Left kidney (tissue), 2 donors: ENCODE measurements around the gene TNK2. TPM values are rescaled to one million over a fixed set of nuclear protein-coding genes. Genes with fewer than 3 reads are reported as not detected.

ENCODE experiments used
- DNase-seq: peaks from one replicate; pipeline ENCODE4 v3.0.0-alpha.2; 2013
- polyA plus RNA-seq: library from polyadenylated mRNA; unstranded; fragments of 120-200 nt; gene quantifications from one replicate; pipeline ENCODE4 v1.2.1, GENCODE V29; 2013; ENCODE audit not compliant: insufficient read length

The TNK2 gene
- polyA plus RNA-seq, 1 donor, result 33.8 TPM

DNA sequence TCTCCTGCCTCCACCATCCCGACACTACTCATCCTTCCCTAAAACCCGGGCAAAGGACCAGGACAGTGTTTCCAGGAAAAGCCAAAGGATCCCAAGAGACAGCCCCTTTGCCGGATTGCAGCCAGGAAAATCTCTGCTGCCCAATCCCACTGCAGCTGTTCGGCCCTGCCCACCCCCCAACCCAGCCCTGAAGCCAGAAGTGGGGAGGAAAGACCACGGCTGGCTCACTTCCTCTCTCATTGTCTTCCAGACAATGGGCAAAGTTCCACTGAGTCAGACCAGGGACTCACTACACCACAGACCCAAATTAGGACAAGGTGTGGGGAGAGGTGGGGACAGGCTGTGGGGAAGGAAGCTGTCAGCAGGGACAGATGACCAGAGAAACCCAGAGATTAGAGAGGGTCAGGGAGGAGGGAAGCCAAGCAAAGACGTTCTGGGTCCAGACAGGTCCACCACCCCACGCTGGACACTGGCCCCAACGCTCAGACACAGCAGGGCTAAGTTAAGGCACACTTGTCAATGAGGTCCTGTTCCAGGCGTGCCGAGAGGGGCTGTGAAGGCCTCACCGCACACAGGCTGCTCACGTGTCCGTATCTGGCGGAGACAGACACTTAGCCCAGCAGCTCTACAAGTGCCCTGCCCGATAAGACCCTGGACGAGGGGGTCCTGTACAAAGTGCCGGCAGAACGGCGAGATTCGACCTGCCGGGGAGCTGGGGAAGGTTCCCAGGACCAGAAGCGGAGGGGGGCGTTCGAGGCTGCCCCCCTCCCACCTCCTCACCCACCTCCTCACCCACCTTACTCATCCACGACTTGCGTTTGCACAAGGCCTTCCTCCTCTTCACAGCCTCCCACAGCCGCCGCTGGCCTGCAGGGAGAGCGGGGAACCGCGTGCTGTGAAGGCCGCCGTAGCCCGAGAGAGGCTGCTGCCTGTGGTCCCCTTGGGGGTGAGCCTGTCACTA is 21.9 kb downstream of the TNK2 start:
- no peak for DNase-seq

DNA sequence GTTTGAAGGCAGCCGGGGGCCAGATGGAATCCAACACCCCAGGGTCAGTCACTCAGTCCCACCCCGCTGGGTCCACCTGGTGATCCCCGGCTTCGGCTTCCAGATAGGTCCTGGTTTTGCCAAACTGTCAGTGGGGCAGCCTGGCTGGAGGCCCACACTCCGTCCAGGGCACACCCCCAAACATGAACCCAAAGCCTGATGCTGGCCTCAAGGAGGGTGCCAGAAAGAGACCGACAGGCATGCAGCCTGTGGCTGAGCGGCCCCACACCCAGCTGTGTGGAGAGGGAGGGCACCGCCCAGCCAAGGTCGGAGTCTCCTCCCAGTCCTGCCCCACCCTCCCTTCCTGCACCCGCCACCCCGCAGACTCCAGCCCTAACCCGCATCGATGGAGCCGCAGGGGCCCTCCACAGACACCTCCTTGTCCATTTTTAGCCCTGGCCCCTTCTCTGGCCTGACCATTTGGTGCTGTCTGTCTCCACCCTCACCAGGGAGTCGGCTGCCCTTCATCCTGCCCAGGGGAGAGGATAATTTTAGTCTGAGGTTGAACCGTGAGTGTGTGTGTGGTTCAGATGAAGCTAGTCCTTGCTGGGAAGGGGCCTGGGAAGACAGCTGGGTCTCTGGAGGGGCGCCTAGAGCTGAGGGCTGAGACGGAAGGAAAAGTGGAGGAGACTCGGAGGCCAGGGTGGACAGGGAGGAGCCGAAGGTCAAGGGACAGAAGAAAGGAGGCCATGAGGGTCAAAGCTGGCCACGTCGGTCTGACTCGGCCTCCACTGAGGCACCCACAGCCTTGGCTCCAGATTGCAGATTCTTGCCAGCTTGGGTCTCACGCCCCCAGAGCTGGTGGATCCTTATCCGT is 23.1 kb downstream of the TNK2 start:
- DNase-seq, result no peak

DNA sequence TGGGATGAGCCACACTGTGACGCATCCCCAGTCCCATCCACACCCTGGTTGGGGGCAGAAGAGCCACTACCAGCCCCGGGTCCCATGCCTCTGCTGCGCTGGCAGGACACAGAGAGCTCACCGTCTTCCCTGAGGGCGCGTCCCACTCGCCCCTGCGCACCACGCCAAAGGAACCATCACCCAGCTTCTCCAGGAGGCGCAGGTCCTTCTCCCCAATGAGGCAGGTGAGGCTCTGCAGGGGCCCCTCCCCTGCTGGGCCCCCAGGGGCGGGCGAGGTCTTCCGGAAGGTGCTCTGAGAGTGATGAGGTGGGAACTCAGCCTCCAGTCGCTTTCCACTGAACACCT is 23.7 kb downstream of the TNK2 start:
- DNase-seq, result no peak

DNA sequence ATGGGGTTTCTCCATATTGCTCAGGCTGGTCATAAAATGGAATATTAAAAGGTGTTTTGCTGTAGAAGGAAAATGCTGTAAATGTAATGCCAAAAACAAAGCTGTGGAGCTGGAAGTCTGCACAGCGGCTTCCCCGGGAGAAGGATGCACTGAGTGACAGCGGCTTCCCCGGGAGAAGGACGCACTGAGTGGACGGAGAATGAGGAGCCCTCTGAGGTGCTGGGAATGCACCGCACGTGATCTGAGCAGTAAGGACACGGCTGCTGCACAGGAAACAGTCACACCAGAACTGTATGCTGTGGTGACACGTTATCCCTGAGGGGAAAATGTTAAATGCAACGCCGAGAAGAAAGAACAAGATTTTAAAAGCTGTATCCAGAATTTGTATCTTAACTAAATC is 24.6 kb downstream of the TNK2 start:
- DNase-seq, result no peak

DNA sequence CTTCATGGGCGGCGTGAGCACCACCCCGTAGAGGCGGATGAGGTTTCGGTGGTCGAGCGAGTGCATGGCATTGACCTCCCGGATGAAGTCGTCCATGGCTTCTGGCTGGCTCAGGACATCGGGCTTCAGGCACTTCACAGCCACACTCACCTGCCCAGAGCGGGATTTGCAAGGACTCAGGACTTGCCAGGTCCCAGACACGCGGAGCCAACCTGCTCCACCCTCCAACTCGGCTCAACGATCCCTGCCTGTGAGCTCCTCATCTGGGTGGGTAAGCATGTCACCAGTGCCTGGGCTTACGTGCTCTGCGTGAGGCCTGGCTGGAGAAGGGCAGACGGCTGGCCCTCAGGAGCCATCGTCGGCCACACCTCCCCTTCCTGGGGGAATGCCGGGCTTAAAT is 25.2 kb downstream of the TNK2 start:
- DNase-seq, result no peak

DNA sequence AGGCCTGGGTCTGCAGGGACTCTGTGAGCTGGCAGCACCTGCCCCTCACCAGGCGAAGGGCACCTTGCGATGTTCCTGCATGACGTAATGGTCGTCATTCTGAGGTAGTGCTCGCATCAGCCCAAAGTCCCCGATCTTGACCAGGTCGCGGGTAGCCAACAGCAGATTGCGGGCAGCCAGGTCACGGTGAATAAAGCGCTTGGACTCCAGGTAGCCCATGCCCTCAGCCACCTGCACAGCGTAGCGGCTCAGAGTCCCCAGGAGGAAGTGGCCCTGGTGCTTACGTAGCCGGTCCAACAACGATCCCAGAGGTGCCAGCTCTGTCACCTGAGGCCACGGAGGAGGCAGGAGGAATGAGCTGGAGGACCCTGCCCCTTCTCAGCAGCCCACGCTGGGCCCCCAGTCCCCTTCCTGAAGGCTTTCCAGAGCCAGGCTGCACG is 26.3 kb downstream of the TNK2 start:
- no peak for DNase-seq

DNA sequence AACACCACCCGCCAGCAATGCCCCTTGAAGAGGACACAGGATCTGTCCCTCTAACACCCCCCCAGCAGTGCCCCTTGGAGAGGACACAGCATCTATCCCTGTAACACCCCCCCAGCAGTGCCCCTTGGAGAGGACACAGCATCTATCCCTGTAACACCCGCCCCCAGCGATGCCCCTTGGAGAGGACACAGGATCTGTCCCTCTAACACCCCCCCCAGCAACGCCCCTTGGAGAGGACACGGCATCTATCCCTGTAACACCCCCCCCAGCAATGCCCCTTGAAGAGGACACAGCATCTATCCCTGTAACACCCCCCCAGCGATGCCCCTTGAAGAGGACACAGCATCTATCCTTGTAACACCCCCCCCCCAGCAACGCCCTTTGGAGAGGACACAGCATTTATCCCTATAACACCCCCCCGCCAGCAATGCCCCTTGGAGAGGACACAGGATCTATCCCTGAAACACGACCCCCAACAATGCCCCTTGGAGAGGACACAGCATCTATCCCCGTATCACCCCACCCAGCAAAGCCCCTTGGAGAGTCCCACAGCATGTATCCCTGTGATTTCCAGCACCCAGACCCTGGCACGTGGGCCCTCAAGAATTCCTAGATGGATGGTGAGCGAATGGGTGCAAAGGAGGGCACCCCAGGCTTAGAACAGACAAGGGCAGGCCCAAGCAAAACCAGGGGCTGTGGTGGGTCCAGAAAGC is 26.9 kb downstream of the TNK2 start:
- DNase-seq, result no peak

DNA sequence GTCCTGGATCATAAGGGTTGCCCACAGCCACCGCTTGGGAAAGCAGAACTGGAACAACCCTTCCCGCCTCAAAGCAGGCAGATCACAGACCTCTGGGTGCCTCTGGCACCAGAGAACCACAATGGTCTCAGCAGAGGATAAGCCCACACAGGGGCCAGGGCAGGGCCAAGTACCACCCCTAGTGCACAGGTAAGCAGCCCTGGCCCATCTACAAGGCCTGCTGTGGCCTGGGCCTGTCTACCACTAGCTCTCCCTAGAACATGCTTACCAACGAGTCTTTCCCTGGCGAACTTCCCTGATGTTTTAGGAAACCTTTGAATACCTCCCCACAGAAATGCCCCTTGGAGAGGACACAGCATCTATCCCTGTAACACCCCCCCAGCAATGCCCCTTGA is 28.3 kb downstream of the TNK2 start:
- DNase-seq, result no peak

DNA sequence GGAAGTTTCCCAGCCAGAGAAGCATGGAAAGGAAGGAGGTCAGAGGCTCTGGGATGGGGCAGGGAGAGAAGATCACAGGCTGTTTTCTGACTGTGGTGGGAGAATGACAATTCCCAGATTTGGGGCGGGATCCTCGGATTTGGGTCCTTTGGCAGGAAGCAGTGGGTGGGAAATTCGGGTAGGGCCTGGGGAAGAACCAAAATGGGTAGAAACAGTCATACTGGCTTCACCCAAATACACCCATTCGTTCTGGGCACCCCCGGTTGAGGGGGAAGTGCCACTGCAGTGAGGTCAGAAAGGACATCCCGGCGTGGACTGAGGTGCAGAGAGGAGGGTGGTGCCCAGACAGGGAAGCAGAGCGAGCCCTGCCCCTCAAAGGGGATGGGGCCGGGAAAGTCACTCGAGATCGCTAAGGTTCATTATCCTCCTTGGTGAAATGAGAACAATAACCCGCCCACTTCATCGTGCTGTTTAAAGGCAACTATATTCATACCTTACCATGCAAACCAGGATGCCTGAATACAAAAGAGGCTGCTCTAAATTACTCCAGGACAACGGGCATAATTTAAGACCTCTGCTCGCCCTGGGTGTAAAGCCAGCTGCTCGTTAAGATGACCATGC is 28.8 kb downstream of the TNK2 start:
- DNase-seq, result no peak

DNA sequence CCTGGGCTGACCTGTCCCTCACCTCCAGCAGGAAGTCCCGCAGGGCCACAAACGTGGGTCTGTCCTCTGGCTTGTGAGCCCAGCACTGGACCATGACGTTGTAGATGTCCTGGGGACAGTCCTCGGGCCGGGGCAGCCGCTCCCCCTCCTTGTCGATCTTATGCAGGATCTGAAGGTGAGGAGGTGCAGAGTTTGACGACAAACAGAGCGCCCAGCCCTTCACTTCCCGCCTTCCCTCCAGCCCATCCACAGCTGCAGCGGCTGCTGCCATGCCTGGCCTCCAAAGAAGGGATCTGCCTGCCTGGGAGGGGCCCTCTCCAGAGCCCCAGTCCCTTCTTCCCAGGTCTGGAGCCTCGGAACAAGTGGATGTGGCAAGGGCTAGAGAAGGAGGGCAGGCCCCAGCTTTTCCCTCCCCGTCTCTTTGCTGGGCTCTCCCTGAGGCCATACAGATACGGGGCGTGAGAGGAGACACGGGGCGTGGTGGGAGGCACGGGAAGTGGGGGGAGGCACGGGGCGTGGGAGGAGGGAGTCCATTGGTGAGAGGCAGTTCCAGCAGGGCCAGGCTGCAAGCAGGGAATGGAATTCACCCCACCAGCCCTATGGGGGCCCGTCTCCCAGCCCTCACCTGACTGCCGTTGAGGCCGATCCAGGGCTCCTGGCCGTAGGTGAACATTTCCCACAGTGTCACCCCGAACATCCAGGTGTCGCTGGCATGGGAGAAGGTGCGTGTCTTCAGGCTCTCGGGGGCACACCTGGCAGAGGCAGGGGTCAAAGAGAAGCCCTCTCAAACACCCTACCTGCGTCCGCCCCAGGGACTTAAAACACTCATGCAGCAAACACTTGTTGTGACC is 29.7 kb downstream of the TNK2 start:
- DNase-seq, result no peak

DNA sequence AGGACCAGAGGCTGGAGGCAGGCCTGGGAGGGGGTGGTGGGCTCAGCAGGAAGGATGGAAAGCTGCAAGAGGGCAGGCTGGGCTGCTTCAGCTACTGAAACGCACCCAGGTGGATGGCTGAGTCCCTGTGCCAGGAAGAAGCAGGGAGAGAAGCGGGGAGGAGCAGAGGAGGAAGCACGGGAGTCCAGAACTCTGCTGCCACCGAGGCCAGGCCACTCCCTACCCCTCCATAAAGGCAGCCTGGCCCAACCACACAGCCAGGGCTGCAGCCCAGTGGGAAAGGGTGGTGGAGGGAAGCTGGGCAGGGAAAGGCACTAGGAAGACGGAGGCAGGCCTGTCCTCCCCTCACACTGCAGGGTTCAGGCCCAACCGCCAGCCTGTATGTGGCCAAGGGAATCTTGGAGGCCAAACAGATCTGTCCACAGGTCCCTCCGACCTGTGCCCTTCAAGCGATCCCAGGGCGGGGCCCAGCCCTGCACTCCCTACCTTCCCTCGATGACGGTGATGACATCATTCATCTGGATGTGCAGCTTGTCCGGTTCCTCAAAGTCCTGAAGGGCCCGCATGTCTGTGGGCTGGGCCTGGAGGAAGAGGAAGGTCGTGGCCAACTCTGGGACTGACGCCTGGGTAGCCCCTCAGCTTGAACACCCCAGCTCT is 30.5 kb downstream of the TNK2 start:
- no peak for DNase-seq

DNA sequence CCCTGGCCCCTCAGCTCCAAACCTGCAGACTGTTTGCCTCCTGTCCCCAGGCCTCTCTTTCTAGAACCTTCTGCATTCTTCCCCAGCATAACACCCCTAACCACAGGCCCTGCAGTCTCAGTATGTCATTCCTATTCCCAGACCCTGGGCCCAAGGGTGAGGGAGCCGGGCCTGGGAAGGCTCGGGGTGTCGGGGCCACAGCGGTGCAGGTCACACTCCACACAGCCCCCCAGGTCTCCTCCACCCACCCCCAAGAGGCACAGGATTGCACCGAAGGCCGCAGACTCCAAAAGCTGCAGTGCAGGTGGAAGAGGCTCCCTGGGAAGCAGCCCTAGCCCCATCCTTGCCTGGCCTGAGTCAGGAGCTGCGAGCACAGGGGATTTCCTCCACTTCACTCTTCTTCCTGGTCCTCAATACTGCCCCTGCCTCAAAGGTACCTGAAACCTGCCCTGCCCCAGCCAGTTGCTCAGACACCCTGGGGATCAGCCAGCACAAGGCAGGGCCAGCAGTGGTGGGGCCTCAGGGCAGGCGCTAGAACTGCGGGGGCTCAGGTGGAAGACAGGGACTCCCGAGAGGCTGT is 31.1 kb downstream of the TNK2 start:
- no peak for DNase-seq

DNA sequence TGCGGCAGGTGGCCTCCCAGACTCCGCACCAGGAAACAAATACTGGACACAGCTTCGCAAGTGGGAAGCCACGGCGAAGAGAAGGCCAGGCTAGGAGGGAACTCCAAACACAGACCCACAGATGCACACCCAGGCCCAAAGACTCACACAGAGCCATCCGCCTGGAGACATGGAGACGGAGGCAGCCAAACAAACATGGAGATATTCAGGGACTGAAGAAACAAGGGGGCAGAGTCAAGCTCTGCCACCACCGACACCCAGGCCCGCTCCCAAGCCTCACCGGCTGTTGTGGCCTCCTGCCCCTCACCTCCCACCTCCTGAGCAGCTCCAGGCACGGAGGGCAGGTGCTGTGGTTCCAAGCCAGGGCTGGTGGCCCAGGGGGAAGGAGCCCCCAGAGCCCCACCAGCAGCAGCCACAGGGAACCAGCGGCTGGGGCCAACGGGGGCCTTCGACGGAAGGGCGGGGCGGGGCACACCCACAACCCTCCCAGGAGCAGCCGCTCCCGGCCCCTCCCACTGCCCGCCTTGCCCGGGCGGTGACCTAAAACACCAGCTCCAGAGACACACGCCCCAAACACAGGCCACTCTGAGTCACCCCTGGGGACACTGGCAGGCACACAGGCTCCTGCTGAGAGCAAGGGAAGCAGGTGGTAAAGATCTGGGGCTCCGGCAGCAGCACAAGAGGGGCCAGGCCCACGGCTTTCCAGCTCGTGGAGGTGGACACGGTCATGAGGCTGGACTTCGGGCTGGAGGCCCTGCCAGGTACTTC is 31.9 kb downstream of the TNK2 start:
- DNase-seq, result no peak

DNA sequence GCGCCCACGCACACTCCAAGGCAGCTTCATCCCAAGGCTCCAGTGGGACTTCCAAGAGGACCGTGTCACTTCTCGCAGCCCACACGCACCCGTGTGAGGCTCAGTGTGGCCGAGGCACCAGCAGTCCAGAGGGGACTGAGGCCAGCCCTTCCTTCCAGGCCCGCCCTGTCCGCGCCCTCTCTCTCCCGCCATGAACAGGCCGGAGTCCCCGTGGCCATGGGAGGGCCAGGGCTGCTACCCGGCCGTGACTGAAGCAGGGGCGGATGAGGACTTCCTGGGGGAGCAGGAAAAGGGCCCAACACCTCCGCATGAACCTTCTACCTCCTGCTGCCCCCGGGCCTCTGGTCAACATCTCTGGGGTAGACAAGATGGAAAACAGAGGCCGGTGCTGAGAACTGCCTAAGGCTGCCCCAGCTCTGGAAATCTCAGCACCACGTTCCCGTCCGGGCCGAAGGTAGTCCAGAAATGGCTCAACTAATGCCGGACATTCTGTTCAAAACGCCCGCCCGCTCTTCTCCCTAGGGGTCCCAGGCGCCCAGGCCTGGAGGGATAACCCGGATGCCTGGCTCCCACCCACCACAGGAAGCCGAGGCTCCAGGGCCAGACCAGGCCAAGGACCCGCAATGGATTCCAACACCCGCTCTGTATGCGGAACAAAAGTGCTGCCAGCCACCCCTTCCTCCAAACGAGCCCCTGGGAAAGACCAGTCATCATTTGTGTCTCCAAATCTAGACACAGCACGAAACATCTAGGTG is 32.7 kb downstream of the TNK2 start:
- no peak for DNase-seq

DNA sequence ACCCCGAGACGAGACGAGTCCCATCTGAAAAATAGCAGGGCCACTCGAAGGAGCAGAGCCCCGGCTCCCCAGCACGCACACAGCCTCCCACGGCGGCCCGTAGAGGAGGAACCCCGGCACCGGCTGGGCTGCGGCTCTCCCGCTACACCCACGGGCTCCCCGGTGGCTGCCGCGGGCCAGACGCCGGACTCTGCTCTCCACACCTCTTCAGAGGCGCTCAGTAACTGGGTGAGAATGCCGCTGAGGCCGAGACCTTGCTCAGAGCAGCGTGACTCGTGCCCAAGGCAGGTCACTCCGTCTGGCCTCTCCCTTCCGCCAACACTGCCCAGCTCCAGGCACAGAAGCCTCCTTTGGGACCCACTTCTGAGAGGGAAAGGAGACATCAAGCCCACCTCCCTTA is 34.4 kb downstream of the TNK2 start:
- DNase-seq, result no peak

DNA sequence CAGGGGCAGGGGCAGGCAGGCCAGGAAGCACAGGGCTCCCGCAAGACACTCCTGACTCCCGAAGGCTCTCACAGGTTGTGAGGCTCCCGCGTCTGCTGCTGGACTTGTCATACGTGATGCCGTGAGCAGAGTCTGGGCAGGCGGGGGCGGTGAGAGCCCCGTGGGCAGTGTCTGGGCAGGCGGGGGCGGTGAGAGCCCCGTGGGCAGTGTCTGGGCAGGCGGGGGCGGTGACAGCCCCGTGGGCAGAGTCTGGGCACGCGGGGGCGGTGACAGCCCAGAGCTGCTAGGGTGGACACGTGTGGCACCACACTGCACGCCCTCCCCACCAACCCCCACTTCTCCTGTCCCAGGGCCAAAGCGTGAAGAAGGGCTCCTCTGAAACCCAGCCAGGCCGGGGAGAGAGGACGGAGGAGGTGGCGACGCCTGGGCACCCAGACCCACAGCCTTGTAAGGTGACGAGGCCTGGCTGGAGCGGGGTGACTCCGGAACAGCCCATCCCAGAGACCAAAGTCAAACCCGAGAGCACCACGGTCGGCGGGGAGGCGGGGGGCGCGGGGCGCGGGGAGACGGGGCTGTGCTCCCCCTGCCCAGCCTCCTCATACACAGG is 35.0 kb downstream of the TNK2 start:
- no peak for DNase-seq

DNA sequence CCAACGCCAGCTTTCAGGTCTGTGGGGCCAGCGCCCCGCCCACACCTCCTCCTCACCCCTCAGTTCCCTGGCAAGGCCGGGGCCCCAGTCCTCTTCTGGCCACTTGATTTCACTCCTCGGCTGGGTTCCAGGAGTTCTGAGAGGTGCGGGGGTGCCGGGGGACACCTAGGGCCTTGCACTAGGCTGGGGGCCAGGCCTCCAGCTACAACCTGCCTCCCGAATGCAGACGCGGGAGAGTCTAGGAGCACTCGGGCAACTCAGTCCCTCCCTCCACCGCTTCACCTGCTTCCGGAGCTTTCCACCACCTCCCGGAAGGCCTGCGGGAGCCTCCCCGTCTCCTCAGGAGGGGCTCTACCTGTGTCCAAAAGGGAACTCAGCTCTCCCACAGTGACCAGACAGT is 35.6 kb downstream of the TNK2 start:
- DNase-seq, result no peak

DNA sequence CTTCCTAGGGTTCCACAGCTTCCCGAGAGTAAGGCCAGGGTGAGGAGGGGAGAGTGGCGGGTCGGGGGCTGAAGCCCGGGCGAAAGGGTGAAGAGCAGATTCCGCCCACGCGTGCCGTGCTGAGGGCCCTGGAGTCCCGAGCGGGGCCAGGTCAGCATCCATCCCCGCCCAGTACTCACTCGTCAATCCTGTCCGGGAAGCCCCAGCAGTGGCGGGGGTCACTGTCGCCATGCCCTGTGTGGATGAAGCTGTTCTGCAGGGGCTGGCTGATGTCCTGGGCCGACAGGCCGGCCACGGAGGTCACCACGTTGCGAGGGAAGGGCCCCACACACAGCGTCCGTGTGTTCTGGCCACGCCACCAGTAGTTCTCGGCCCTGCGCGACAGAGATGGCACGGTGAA is 36.3 kb downstream of the TNK2 start:
- no peak for DNase-seq
